ENCODE results near the gene GPR137.

GRCh38 chr11:64238999-64239398 lies 46.6 kb upstream of the GPR137 start:
- TF ChIP-seq POLR2AphosphoS5 (IDR thresholded peaks at IDR 0.05; ENCODE audit: low read depth, low read length) (no peak), POLR2A (IDR thresholded peaks at IDR 0.05; ENCODE audit: low read depth, low read length) (no peak), TAF1 (IDR thresholded peaks at IDR 0.05; ENCODE audit: low read depth, low read length) (no peak), SPI1 (IDR thresholded peaks at IDR 0.05; ENCODE audit: low read depth, low read length) (no peak), PAX5 (IDR thresholded peaks at IDR 0.05; ENCODE audit: insufficient read depth, low read length, severe bottlenecking) (no peak), POU2F2 (IDR thresholded peaks at IDR 0.05; ENCODE audit: low read depth, low read length) (no peak)
